ENCODE results near the gene TMEM183A. TPM values are rescaled to one million over a fixed set of nuclear protein-coding genes. Genes with fewer than 3 reads are reported as not detected.

Gene TMEM183A
- total RNA-seq, 1 experiment from 2014 or later, result 64.7 TPM

DNA sequence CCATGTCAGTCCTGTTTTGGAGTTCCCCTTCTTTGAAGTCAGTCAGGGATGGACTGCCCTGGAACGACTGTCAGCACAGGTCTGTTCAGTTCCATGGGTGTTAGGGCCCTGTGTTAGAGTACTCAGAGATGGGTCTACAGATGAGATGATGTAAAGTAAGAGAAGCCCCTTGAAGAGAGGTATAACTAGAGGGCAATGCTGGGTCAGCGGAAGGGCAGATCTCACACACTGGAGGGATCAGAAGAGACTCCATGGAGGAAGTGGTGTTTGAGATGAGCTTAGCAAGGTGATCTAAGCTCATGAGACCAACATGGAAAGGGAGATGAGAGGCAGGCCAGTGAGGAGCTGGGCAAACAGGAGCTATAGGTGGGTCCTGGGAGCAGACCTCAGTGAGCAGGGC is 26.7 kb downstream of the TMEM183A start:
- DNase-seq (ENCODE audit: low read depth, low spot score) (no peak), ATAC-seq (no peak)
- Histone ChIP-seq H3K9ac (ENCODE audit: low read length) (no peak overlapping the region), H3K4me1 (ENCODE audit: control insufficient read depth in 1 of 2, insufficient read depth in 2 of 2, low read length in 2 of 2) (peaks cover 0 to 9% of the 10 kb centered on the region in 2 experiments; a peak in 2 of 4 replicates), H3K27ac (ENCODE audit: low read depth, low read length) (no peak overlapping the region), H3K4me3 (replicated peaks in 1 of 2; ENCODE audit: low read depth in 1 of 2, low read length in 2 of 2) (no peak overlapping the region), H3K36me3 (ENCODE audit: control insufficient read depth in 1 of 2, insufficient read depth in 2 of 2, low read length in 2 of 2) (no peaks in the 10 kb centered on the region), H4K20me1 (ENCODE audit: insufficient read depth) (no peaks in the 10 kb centered on the region), H2AFZ (ENCODE audit: low read depth, low read length, poor library complexity, severe bottlenecking) (no peak overlapping the region), H3K79me2 (ENCODE audit: insufficient read depth, low read length) (no peaks in the 10 kb centered on the region), H3K9me3 (ENCODE audit: control insufficient read depth in 1 of 2, insufficient read depth in 1 of 2, low read depth in 1 of 2, low read length in 2 of 2) (no peaks in the 10 kb centered on the region), H3K27me3 (ENCODE audit: insufficient read depth, low read length) (no peaks in the 10 kb centered on the region), H3K9me2 (ENCODE audit: insufficient read depth) (no peaks in the 10 kb centered on the region), H3K4me2 (ENCODE audit: low read length) (no peak overlapping the region)
- ChIA-PET RAD21 (ENCODE audit: low non-redundant PET in 1 of 2, low total read pairs in 2 of 2, uncharacterized antibody in 2 of 2, unreplicated experiment in 2 of 2) (no interaction called here), CTCF (interaction anchor here (0.9 to 3.7 kb wide), 5 partner anchors 138 to 474 kb away, joined by 3 to 43 read pairs (median 4); no protein-coding TSS in a partner anchor), POLR2A (no interaction called here)
- TF ChIP-seq, protein P1, sequence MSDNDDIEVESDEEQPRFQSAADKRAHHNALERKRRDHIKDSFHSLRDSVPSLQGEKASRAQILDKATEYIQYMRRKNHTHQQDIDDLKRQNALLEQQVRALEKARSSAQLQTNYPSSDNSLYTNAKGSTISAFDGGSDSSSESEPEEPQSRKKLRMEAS (IDR thresholded peaks at IDR 0.05), result no peak
- no peak for TF ChIP-seq EZH2 (IDR thresholded peaks at IDR 0.05)
- TF ChIP-seq SIN3A (IDR thresholded peaks at IDR 0.05; ENCODE audit: low read depth), result no peak
- TF ChIP-seq CEBPB (IDR thresholded peaks at IDR 0.05; ENCODE audit: low read depth), result no peak
- no peak for TF ChIP-seq ZNF274 (IDR thresholded peaks at IDR 0.05; ENCODE audit: low read depth, low read length)
- TF ChIP-seq, protein P2, sequence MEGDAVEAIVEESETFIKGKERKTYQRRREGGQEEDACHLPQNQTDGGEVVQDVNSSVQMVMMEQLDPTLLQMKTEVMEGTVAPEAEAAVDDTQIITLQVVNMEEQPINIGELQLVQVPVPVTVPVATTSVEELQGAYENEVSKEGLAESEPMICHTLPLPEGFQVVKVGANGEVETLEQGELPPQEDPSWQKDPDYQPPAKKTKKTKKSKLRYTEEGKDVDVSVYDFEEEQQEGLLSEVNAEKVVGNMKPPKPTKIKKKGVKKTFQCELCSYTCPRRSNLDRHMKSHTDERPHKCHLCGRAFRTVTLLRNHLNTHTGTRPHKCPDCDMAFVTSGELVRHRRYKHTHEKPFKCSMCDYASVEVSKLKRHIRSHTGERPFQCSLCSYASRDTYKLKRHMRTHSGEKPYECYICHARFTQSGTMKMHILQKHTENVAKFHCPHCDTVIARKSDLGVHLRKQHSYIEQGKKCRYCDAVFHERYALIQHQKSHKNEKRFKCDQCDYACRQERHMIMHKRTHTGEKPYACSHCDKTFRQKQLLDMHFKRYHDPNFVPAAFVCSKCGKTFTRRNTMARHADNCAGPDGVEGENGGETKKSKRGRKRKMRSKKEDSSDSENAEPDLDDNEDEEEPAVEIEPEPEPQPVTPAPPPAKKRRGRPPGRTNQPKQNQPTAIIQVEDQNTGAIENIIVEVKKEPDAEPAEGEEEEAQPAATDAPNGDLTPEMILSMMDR (IDR thresholded peaks at IDR 0.05 in 2 of 3, conservative IDR thresholded peaks at IDR 0.05 in 1 of 3; ENCODE audit: borderline replicate concordance in 1 of 3, insufficient read depth in 1 of 3, low read depth in 2 of 3, low read length in 2 of 3), result no peak
- no peak for TF ChIP-seq ELF1 (IDR thresholded peaks at IDR 0.05; ENCODE audit: borderline replicate concordance, low read depth)
- TF ChIP-seq, protein P3, sequence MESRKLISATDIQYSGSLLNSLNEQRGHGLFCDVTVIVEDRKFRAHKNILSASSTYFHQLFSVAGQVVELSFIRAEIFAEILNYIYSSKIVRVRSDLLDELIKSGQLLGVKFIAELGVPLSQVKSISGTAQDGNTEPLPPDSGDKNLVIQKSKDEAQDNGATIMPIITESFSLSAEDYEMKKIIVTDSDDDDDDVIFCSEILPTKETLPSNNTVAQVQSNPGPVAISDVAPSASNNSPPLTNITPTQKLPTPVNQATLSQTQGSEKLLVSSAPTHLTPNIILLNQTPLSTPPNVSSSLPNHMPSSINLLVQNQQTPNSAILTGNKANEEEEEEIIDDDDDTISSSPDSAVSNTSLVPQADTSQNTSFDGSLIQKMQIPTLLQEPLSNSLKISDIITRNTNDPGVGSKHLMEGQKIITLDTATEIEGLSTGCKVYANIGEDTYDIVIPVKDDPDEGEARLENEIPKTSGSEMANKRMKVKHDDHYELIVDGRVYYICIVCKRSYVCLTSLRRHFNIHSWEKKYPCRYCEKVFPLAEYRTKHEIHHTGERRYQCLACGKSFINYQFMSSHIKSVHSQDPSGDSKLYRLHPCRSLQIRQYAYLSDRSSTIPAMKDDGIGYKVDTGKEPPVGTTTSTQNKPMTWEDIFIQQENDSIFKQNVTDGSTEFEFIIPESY (IDR thresholded peaks at IDR 0.05; ENCODE audit: extremely low read depth, insufficient replicate concordance, low read length), result no peak
- no peak for TF ChIP-seq JUND (IDR thresholded peaks at IDR 0.05)
- TF ChIP-seq SRF (IDR thresholded peaks at IDR 0.05; ENCODE audit: low read depth), result no peak
- no peak for TF ChIP-seq EZH2phosphoT487 (IDR thresholded peaks at IDR 0.05; ENCODE audit: borderline replicate concordance)
- no peak for TF ChIP-seq TCF7L2 (IDR thresholded peaks at IDR 0.05; ENCODE audit: borderline replicate concordance, extremely low read depth, insufficient read depth, insufficient read length)
- TF ChIP-seq ZFX (IDR thresholded peaks at IDR 0.05), result no peak
- no peak for TF ChIP-seq CBX3 (IDR thresholded peaks at IDR 0.05; ENCODE audit: low read depth)
- TF ChIP-seq POLR2AphosphoS5 (IDR thresholded peaks at IDR 0.05; ENCODE audit: low read depth, low read length), result no peak
- intact Hi-C loops (cut with micrococcal nuclease), result no loop called here
- no TSS peak for BruUV-seq (replicated peaks)
